HepG2 (cell line): ENCODE measurements around the gene TNXB. TPM values are rescaled to one million over a fixed set of nuclear protein-coding genes. Genes with fewer than 3 reads are reported as not detected.
"Not testable (repeated sequence)": the region's sequence is repeated elsewhere in the genome, so short reads cannot be mapped to it uniquely, and the experiment has no call there.

ENCODE experiments used
- ATAC-seq: fragments of 200-7000 bp; cut with Tn5 transposase; 3 replicates; pipeline ENCODE4 v1.9.1; 2020; ENCODE audit warnings: mild to moderate bottlenecking, moderate library complexity
- BruUV-seq: library from RNA; stranded (reverse); fragments of 400-500 nt; replicated peaks from 2 replicates; lab custom pipeline; 2021; lab: Mats Ljungman, UMichigan
- CTCF ChIA-PET: fragments of 300-600 bp; formaldehyde crosslinking; extraction: SDS; loops from one replicate; lab custom pipeline; 2021; ENCODE audit warnings: low total read pairs, inconsistent platforms, low intra/inter-chr PET ratio; lab: Yijun Ruan, JAX
- POLR2A ChIA-PET: fragments of 350-600 bp; sonication (Branson Sonifier 250); formaldehyde crosslinking; loops from one replicate; lab custom pipeline; 2020; ENCODE audit warnings: antibody characterized with exemption, inconsistent platforms; lab: Yijun Ruan, JAX
- DNase-seq: peaks from one replicate; pipeline ENCODE4 v3.0.0-alpha.2; 2015; ENCODE audit warnings: low spot score
- FAIRE-seq: peaks from 3 replicates; lab custom pipeline; 2011; peaks lifted over from hg19 to GRCh38; lab: Jason Lieb, UNC
- H2AFZ ChIP-seq: one replicate; pipeline ENCODE4 v1.6.1; 2011; ENCODE audit warnings: low read length, inconsistent platforms
- H3K27ac ChIP-seq: fragments of 300-600 bp; 3 replicates; pipeline ENCODE4 v1.8.0; 2011; ENCODE audit warnings: mixed run types, mild to moderate bottlenecking, mixed read lengths, low read length, inconsistent platforms; ENCODE audit not compliant: insufficient read depth; ENCODE audit errors: extremely low read length
- H3K27me3 ChIP-seq, 2 experiments: fragments of 200-600 bp in 1 of 2; 2 replicates in 1 of 2; 3 replicates in 1 of 2; pipeline versions ENCODE4 v1.6.0 to v1.8.0; 2011; ENCODE audit warnings: low read length in 2 of 2, mild to moderate bottlenecking in 2 of 2, moderate library complexity in 2 of 2, inconsistent platforms in 1 of 2; ENCODE audit not compliant: insufficient read depth in 2 of 2, control insufficient read depth in 1 of 2
- H3K36me3 ChIP-seq, 2 experiments: fragments of 200-600 bp in 1 of 2; replicated peaks in 1 of 2; 2 replicates in 1 of 2; 3 replicates in 1 of 2; pipeline versions ENCODE4 v1.5.1 to v1.8.0; 2011; ENCODE audit warnings: low read length in 2 of 2, inconsistent platforms in 1 of 2; ENCODE audit not compliant: insufficient read depth in 2 of 2, control insufficient read depth in 1 of 2
- H3K4me1 ChIP-seq: 2 replicates; pipeline ENCODE4 v1.5.1; 2012; ENCODE audit warnings: low read length, inconsistent platforms; ENCODE audit not compliant: insufficient read depth
- H3K4me2 ChIP-seq: 2 replicates; pipeline ENCODE4 v1.6.0; 2011; ENCODE audit warnings: low read depth, low read length, inconsistent platforms
- H3K4me3 ChIP-seq, 3 experiments: fragments of 200-600 bp in 1 of 3; sonication (generic), shearing (Covaris generic) in 1 of 3; replicated peaks in 1 of 3; 2 replicates each; pipeline ENCODE4 v1.5.1; 2011 to 2016; ENCODE audit warnings: low read length in 3 of 3, inconsistent platforms in 2 of 3, low read depth in 2 of 3, mild to moderate bottlenecking in 2 of 3, control low read depth in 1 of 3, mixed read lengths in 1 of 3; ENCODE audit not compliant: insufficient read depth in 1 of 3
- H3K79me2 ChIP-seq: one replicate; pipeline ENCODE4 v1.6.1; 2011; ENCODE audit warnings: low read length, inconsistent platforms; ENCODE audit not compliant: insufficient read depth
- H3K9ac ChIP-seq: 2 replicates; pipeline ENCODE4 v1.6.0; 2011; ENCODE audit warnings: mild to moderate bottlenecking, low read depth, low read length, inconsistent platforms; ENCODE audit not compliant: insufficient read depth
- H3K9me3 ChIP-seq: 2 replicates; pipeline ENCODE4 v1.5.1; 2012; ENCODE audit warnings: mild to moderate bottlenecking, low read length
- H4K20me1 ChIP-seq: 2 replicates; pipeline ENCODE4 v1.6.0; 2011; ENCODE audit warnings: inconsistent platforms, mild to moderate bottlenecking, low read length, moderate library complexity; ENCODE audit not compliant: insufficient read depth
- HNRNPL ChIP-seq: fragments of 200-400 bp; formaldehyde crosslinking; IDR thresholded peaks from 2 replicates; pipeline ENCODE4 v1.6.1; 2017; ENCODE audit warnings: mild to moderate bottlenecking, low read depth, low read length
- ZSCAN21 ChIP-seq: sonication (generic); formaldehyde crosslinking; IDR thresholded peaks from 2 replicates; pipeline ENCODE4 v1.8.0; 2022; ENCODE audit warnings: mild to moderate bottlenecking, missing genetic modification reagents, moderate library complexity, borderline replicate concordance
- WGBS: methylation state at CpG from one replicate; pipeline ENCODE4 v1.1.6; 2017; ENCODE audit warnings: low lambda C conversion rate; 5-methylcytosine and 5-hydroxymethylcytosine counted together
- in situ Hi-C: cut with HindIII; loops from 2 replicates; pipeline ENCODE4 v1.10.0; 2017; ENCODE audit warnings: low pct_unique_long_range_greater_than_20kb; ENCODE audit not compliant: extremely low pct_ligation_motif_present
- intact Hi-C: fragments of 100-400 bp; cut with micrococcal nuclease; formaldehyde crosslinking; loops from one replicate; pipeline ENCODE4 v1.10.0; 2022; ENCODE audit not compliant: unreplicated experiment
- polyA plus RNA-seq, 8 experiments: library from polyadenylated mRNA; depleted of rRNA in 3 of 8; stranded (reverse) in 7 of 8; unstranded in 1 of 8; fragments of >200 nt; fragmentation: Illumina TruSeq in 4 of 8; extraction: Trizol in 4 of 8; gene quantifications; 2 replicates each; pipeline versions ENCODE4 v1.2.1 to v1.2.3, GENCODE V29; 2011 to 2016; ENCODE audit warnings: low read depth in 4 of 8, missing spikeins in 1 of 8, mixed read lengths in 1 of 8; ENCODE audit not compliant: insufficient read depth in 1 of 8
- total RNA-seq, 5 experiments: library from RNA; depleted of rRNA; stranded (reverse); fragments of >200 nt; fragmentation: Illumina TruSeq; extraction: Trizol; gene quantifications; 2 replicates each; pipeline ENCODE4 v1.2.3, GENCODE V29; 2016; ENCODE audit warnings: low read depth in 1 of 5

TNXB gene
- total and polyA plus RNA-seq, 2 of the 13 experiments (the other 11 are each of a cell fraction or from before 2014, with no cell fraction given): 1.6 to 2.7 TPM

DNA sequence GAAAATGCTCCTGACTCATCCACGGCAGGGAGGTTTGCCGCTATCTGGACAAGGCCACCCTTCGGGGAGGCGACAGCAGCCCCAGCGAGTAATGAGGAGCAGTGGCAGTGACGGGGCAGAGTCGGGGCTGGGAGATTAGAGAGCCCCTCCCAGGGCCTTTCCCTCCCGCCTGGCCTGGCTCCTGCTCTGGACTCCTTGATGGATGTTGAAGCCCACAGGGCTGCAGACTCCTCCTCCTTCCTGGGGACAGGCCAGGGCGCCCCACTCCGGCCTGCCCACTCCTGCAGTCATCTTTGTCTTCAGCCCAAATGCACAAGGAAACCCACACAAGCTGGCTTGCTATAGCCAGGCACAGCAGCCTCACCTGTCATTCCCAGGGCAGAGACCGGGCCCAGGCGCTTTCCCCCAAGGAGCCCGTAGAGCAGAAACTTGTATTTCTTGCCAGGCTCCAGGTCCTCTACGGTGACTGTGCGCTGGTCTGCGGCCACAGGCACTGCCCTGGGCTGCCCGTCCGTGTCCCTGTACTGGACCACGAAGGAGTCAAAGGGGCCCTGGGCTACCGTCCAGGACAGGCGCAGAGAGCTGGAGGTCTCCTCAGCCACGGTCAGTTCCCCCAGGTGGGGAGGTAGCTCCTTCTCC, 63.2 kb downstream of the TNXB start:
- H3K36me3 ChIP-seq: no peaks in the 10 kb centered on the region
- H3K4me3 ChIP-seq: no peak overlapping the region
- H3K27ac ChIP-seq: no peak overlapping the region
- FAIRE-seq (no peak), ATAC-seq (no peak), DNase-seq (no peak)
- no TSS peak for BruUV-seq
- no peak for TF ChIP-seq ZSCAN21 (CRISPR knock-in tag)
- TF ChIP-seq HNRNPL: 0 out of 2 replicates have a peak, but pooled peaks have one; percentile 28
- H3K9ac ChIP-seq: no peak overlapping the region
- H3K27me3 ChIP-seq: peaks cover 7 to 10% of the 10 kb centered on the region in 2 experiments; a peak in 2 of 5 replicates
- H3K4me1 ChIP-seq: peaks cover 39% of the 10 kb centered on the region
- peak overlapping the region; percentile 74; the same call in 1 of the 2 replicates for H3K4me2 ChIP-seq
- no peaks in the 10 kb centered on the region for H3K9me3 ChIP-seq
- 64% methylated on average over 20 of the region's 22 CpGs for WGBS
- no peak overlapping the region for H2AFZ ChIP-seq
- H3K79me2 ChIP-seq: no peaks in the 10 kb centered on the region
- in situ Hi-C loops: no loop called here
- ChIA-PET POLR2A (no interaction called here), CTCF (no interaction called here)
- intact Hi-C loops: no loop called here
- H4K20me1 ChIP-seq: no peaks in the 10 kb centered on the region

DNA sequence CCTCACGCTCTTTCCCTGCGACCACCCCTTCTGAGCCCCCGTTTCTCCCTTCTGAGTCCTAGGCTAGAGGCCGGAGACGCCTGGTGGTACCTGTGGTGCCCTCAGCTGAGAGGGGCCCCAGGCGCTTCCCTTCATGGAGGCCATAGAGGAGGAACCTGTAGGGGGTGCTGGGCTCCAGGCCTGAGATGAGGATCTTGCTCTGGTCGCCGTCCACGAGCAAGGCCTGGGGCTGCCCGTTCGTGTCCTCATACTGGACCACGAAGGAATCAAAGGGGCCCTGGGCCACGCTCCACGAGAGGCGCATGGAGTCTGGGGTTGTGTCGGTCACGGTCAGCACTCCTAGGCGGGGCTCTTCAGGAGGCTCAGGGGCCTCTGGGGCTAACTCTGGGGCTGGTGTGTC, 64.2 kb downstream of the TNXB start:
- H3K4me3 ChIP-seq, DNase-seq, H3K27me3 ChIP-seq, H3K9ac ChIP-seq, H3K9me3 ChIP-seq, H4K20me1 ChIP-seq, H2AFZ ChIP-seq, in situ Hi-C loops, H3K4me2 ChIP-seq, H3K27ac ChIP-seq, H3K36me3 ChIP-seq, BruUV-seq, POLR2A ChIA-PET, H3K79me2 ChIP-seq, intact Hi-C loops, CTCF ChIA-PET, ATAC-seq: not testable (repeated sequence)
- 80% methylated on average over 9 of the region's 18 CpGs for WGBS
- H3K4me1 ChIP-seq: peaks cover 42% of the 10 kb centered on the region
- peak; percentile 42 for FAIRE-seq
